ENCODE data around the gene MAGEA8. TPM values are rescaled to one million over a fixed set of nuclear protein-coding genes. Genes with fewer than 3 reads are reported as not detected.
"Not testable (repeated sequence)": the region's sequence is repeated elsewhere in the genome, so short reads cannot be mapped to it uniquely, and the experiment has no call there.

Gene MAGEA8
- total RNA-seq, 5 donors from 2014 or later (not counting 1 experiment from before 2014, with no cell fraction given), result not detected

GRCh38 chrX:149877636-149878035 lies 3.3 kb upstream of the MAGEA8 start:
- H3K27me3 ChIP-seq (replicated peaks in 1 of 2; ENCODE audit: control insufficient read depth in 2 of 2, extremely low read depth in 1 of 2, insufficient read depth in 2 of 2, low read length in 1 of 2), result no peaks in the 10 kb centered on the region
- Mint-ChIP-seq H3K36me3 (no peaks in the 10 kb centered on the region), H3K9me3 (no peaks in the 10 kb centered on the region), H3K27me3 (peaks cover 5 to 14% of the 10 kb centered on the region in 2 donors), H3K27ac (no peak overlapping the region), H3K4me3 (no peak overlapping the region), H3K4me1 (peaks cover 0 to 3% (median 0%) of the 10 kb centered on the region in 3 donors)
- no peak for ATAC-seq (replicated peaks in 1 of 4)
- no peak for DNase-seq
- no peaks in the 10 kb centered on the region for H3K9me3 ChIP-seq
- H3K4me3 ChIP-seq (ENCODE audit: control insufficient read depth in 1 of 2, extremely low read depth in 1 of 2, low read length in 1 of 2), result no peak overlapping the region
- ChIA-PET POLR2A (no interaction called here), CTCF (no interaction called here)
- H3K4me1 ChIP-seq (ENCODE audit: control insufficient read depth in 1 of 2, extremely low read depth in 1 of 2, insufficient read depth in 2 of 2, low read length in 2 of 2), result peaks cover 0 to 4% of the 10 kb centered on the region in 2 experiments
- no CpG with 5 or more reads among the region's 4 CpGs for WGBS (ENCODE audit: insufficient coverage)
- no peaks in the 10 kb centered on the region for H3K36me3 ChIP-seq (ENCODE audit: control insufficient read depth in 2 of 2, extremely low read depth in 1 of 2, insufficient read depth in 1 of 2, low read length in 1 of 2)
- H3K27ac ChIP-seq (ENCODE audit: low read length), result no peak overlapping the region

- H3K4me1 Mint-ChIP-seq; DNase-seq; H3K27me3 ChIP-seq (replicated peaks in 1 of 2; ENCODE audit: control insufficient read depth in 2 of 2, extremely low read depth in 1 of 2, insufficient read depth in 2 of 2, low read length in 1 of 2); H3K36me3 Mint-ChIP-seq; H3K36me3 ChIP-seq (ENCODE audit: control insufficient read depth in 2 of 2, extremely low read depth in 1 of 2, insufficient read depth in 1 of 2, low read length in 1 of 2); H3K27ac Mint-ChIP-seq; H3K27ac ChIP-seq (ENCODE audit: low read length); CTCF ChIA-PET; H3K4me1 ChIP-seq (ENCODE audit: control insufficient read depth in 1 of 2, extremely low read depth in 1 of 2, insufficient read depth in 2 of 2, low read length in 2 of 2); POLR2A ChIA-PET; H3K4me3 Mint-ChIP-seq; ATAC-seq (replicated peaks in 1 of 4); H3K9me3 Mint-ChIP-seq; H3K4me3 ChIP-seq (ENCODE audit: control insufficient read depth in 1 of 2, extremely low read depth in 1 of 2, low read length in 1 of 2); H3K9me3 ChIP-seq: not testable (repeated sequence)
- no CpG with 5 or more reads among the region's 2 CpGs for WGBS (ENCODE audit: insufficient coverage)
- H3K27me3 Mint-ChIP-seq, result peaks cover 0 to 19% of the 10 kb centered on the region in 2 donors
These were observed 9.8 kb downstream of the MAGEA8 start for GRCh38 chrX:149890828-149891227.

GRCh38 chrX:149898554-149898953 lies 17.6 kb downstream of the MAGEA8 start:
- POLR2A ChIA-PET, result no interaction called here
- H3K27ac Mint-ChIP-seq, result no peak overlapping the region
- Histone ChIP-seq H3K36me3 (ENCODE audit: control insufficient read depth in 2 of 2, extremely low read depth in 1 of 2, insufficient read depth in 1 of 2, low read length in 1 of 2) (no peaks in the 10 kb centered on the region), H3K27me3 (replicated peaks in 1 of 2; ENCODE audit: control insufficient read depth in 2 of 2, extremely low read depth in 1 of 2, insufficient read depth in 2 of 2, low read length in 1 of 2) (no peaks in the 10 kb centered on the region), H3K27ac (ENCODE audit: low read length) (no peak overlapping the region), H3K4me3 (ENCODE audit: control insufficient read depth in 1 of 2, extremely low read depth in 1 of 2, low read length in 1 of 2) (no peak overlapping the region), H3K9me3 (no peaks in the 10 kb centered on the region), H3K4me1 (ENCODE audit: control insufficient read depth in 1 of 2, extremely low read depth in 1 of 2, insufficient read depth in 2 of 2, low read length in 2 of 2) (no peaks in the 10 kb centered on the region)
- no CpG with 5 or more reads among the region's 1 CpG for WGBS (ENCODE audit: insufficient coverage)
- CTCF ChIA-PET, result no interaction called here
- H3K36me3 Mint-ChIP-seq, result no peaks in the 10 kb centered on the region
- DNase-seq, result no peak
- no peaks in the 10 kb centered on the region for H3K4me1 Mint-ChIP-seq
- no peak for ATAC-seq (replicated peaks in 1 of 4)
- H3K9me3 Mint-ChIP-seq, result no peaks in the 10 kb centered on the region
- H3K27me3 Mint-ChIP-seq, result peaks cover 3 to 24% of the 10 kb centered on the region in 2 donors
- H3K4me3 Mint-ChIP-seq, result no peak overlapping the region

GRCh38 chrX:149903889-149904748 lies 23.1 kb downstream of the MAGEA8 start:
- ATAC-seq (replicated peaks in 1 of 4) (no peak), DNase-seq (no peak)
- H3K4me3 ChIP-seq (ENCODE audit: control insufficient read depth in 1 of 2, extremely low read depth in 1 of 2, low read length in 1 of 2), result no peak overlapping the region
- peaks cover 0 to 15% of the 10 kb centered on the region in 2 donors for H3K27me3 Mint-ChIP-seq
- no peak overlapping the region for H3K27ac ChIP-seq (ENCODE audit: low read length)
- POLR2A ChIA-PET, result no interaction called here
- H3K9me3 Mint-ChIP-seq, result no peaks in the 10 kb centered on the region
- no peak overlapping the region for H3K27ac Mint-ChIP-seq
- no peaks in the 10 kb centered on the region for H3K36me3 ChIP-seq (ENCODE audit: control insufficient read depth in 2 of 2, extremely low read depth in 1 of 2, insufficient read depth in 1 of 2, low read length in 1 of 2)
- no peaks in the 10 kb centered on the region for H3K27me3 ChIP-seq (replicated peaks in 1 of 2; ENCODE audit: control insufficient read depth in 2 of 2, extremely low read depth in 1 of 2, insufficient read depth in 2 of 2, low read length in 1 of 2)
- peak overlapping the region in 1 of 3 donors; percentile 6 for H3K4me3 Mint-ChIP-seq
- H3K4me1 Mint-ChIP-seq, result peaks cover 0 to 4% (median 0%) of the 10 kb centered on the region in 3 donors
- WGBS (ENCODE audit: insufficient coverage), result no CpG with 5 or more reads among the region's 6 CpGs
- H3K36me3 Mint-ChIP-seq, result no peaks in the 10 kb centered on the region
- H3K4me1 ChIP-seq (ENCODE audit: control insufficient read depth in 1 of 2, extremely low read depth in 1 of 2, insufficient read depth in 2 of 2, low read length in 2 of 2), result no peaks in the 10 kb centered on the region
- H3K9me3 ChIP-seq, result no peaks in the 10 kb centered on the region
- CTCF ChIA-PET, result interaction anchor here in 1 of 2 donors (0.6 kb wide), 1 partner anchor 863 kb away, joined by 6 read pairs; no protein-coding TSS in a partner anchor

GRCh38 chrX:149908308-149908707 lies 27.3 kb downstream of the MAGEA8 start:
- Histone ChIP-seq H3K9me3 (no peaks in the 10 kb centered on the region), H3K27ac (ENCODE audit: low read length) (no peak overlapping the region), H3K4me1 (ENCODE audit: control insufficient read depth in 1 of 2, extremely low read depth in 1 of 2, insufficient read depth in 2 of 2, low read length in 2 of 2) (no peaks in the 10 kb centered on the region), H3K27me3 (replicated peaks in 1 of 2; ENCODE audit: control insufficient read depth in 2 of 2, extremely low read depth in 1 of 2, insufficient read depth in 2 of 2, low read length in 1 of 2) (no peaks in the 10 kb centered on the region), H3K4me3 (ENCODE audit: control insufficient read depth in 1 of 2, extremely low read depth in 1 of 2, low read length in 1 of 2) (no peak overlapping the region), H3K36me3 (ENCODE audit: control insufficient read depth in 2 of 2, extremely low read depth in 1 of 2, insufficient read depth in 1 of 2, low read length in 1 of 2) (no peaks in the 10 kb centered on the region)
- Mint-ChIP-seq H3K27me3 (peaks cover 0 to 9% of the 10 kb centered on the region in 2 donors), H3K36me3 (no peaks in the 10 kb centered on the region), H3K4me1 (peaks cover 0 to 4% (median 0%) of the 10 kb centered on the region in 3 donors), H3K4me3 (no peak overlapping the region), H3K27ac (no peak overlapping the region), H3K9me3 (peaks cover 0 to 4% (median 0%) of the 10 kb centered on the region in 3 donors)
- no peak for DNase-seq
- POLR2A ChIA-PET, result no interaction called here
- no peak for ATAC-seq (replicated peaks in 1 of 4)
- no CpG with 5 or more reads among the region's 3 CpGs for WGBS (ENCODE audit: insufficient coverage)
- CTCF ChIA-PET, result no interaction called here

- Mint-ChIP-seq H3K27ac (no peak overlapping the region), H3K9me3 (peaks cover 0 to 8% (median 3%) of the 10 kb centered on the region in 3 donors), H3K4me3 (no peak overlapping the region), H3K4me1 (peaks cover 0 to 4% (median 0%) of the 10 kb centered on the region in 3 donors), H3K36me3 (no peaks in the 10 kb centered on the region), H3K27me3 (peaks cover 0 to 9% of the 10 kb centered on the region in 2 donors)
- ATAC-seq (replicated peaks in 1 of 4) (no peak), DNase-seq (no peak)
- ChIA-PET POLR2A (no interaction called here), CTCF (no interaction called here)
- Histone ChIP-seq H3K27ac (ENCODE audit: low read length) (no peak overlapping the region), H3K27me3 (replicated peaks in 1 of 2; ENCODE audit: control insufficient read depth in 2 of 2, extremely low read depth in 1 of 2, insufficient read depth in 2 of 2, low read length in 1 of 2) (no peaks in the 10 kb centered on the region), H3K9me3 (no peaks in the 10 kb centered on the region), H3K4me1 (ENCODE audit: control insufficient read depth in 1 of 2, extremely low read depth in 1 of 2, insufficient read depth in 2 of 2, low read length in 2 of 2) (no peaks in the 10 kb centered on the region), H3K36me3 (ENCODE audit: control insufficient read depth in 2 of 2, extremely low read depth in 1 of 2, insufficient read depth in 1 of 2, low read length in 1 of 2) (no peaks in the 10 kb centered on the region), H3K4me3 (ENCODE audit: control insufficient read depth in 1 of 2, extremely low read depth in 1 of 2, low read length in 1 of 2) (no peak overlapping the region)
These were observed 27.7 kb downstream of the MAGEA8 start for GRCh38 chrX:149908727-149909126.

Data from T-cell (primary cell).